DND-41 (cell line): ENCODE measurements around the gene FIG4.

Experiments
- CTCF ChIP-seq: IDR thresholded peaks from 2 replicates; pipeline ENCODE4 v1.5.1; 2012; ENCODE audit warnings: borderline replicate concordance, low read length, moderate library complexity, mild to moderate bottlenecking; ENCODE audit not compliant: poor library complexity, severe bottlenecking; ENCODE audit errors: extremely low read depth
- EZH2 ChIP-seq: IDR thresholded peaks from 3 replicates; pipeline ENCODE4 v1.6.1; 2012; ENCODE audit warnings: borderline replicate concordance, low read depth, mild to moderate bottlenecking, moderate library complexity, low read length, inconsistent platforms; ENCODE audit not compliant: severe bottlenecking

- TF ChIP-seq CTCF (no peak), EZH2 (no peak)
These were observed 103.3 kb downstream of the FIG4 start for GRCh38 chr6:109794201-109794923.
